Measurements from ENCODE around the gene NHSL2.

The NHSL2 gene

GRCh38 chrX:72108666-72109065, 198.0 kb downstream of the NHSL2 start:
- DNase-seq (ENCODE audit: low spot score): no peak

- DNase-seq (ENCODE audit: low spot score): no peak
Measured at GRCh38 chrX:72110051-72110875, 199.6 kb downstream of the NHSL2 start.

- no peak for DNase-seq (ENCODE audit: low spot score)
Measured at GRCh38 chrX:72110876-72111708, 200.4 kb downstream of the NHSL2 start.

GRCh38 chrX:72113461-72113860, 202.8 kb downstream of the NHSL2 start:
- no peak for DNase-seq (ENCODE audit: low spot score)

- no peak for DNase-seq (ENCODE audit: low spot score)
Measured at GRCh38 chrX:72114306-72114705, 203.7 kb downstream of the NHSL2 start.

GRCh38 chrX:72114807-72115206, 204.2 kb downstream of the NHSL2 start:
- no peak for DNase-seq (ENCODE audit: low spot score)

GRCh38 chrX:72115380-72115779, 204.7 kb downstream of the NHSL2 start:
- no peak for DNase-seq (ENCODE audit: low spot score)

GRCh38 chrX:72117636-72118210, 207.1 kb downstream of the NHSL2 start:
- DNase-seq (ENCODE audit: low spot score): no peak

GRCh38 chrX:72120837-72121236, 210.2 kb downstream of the NHSL2 start:
- DNase-seq (ENCODE audit: low spot score): no peak

GRCh38 chrX:72121383-72121782, 210.7 kb downstream of the NHSL2 start:
- no peak for DNase-seq (ENCODE audit: low spot score)

GRCh38 chrX:72122621-72123337, 212.1 kb downstream of the NHSL2 start:
- DNase-seq (ENCODE audit: low spot score): no peak

GRCh38 chrX:72123471-72124185, 213.0 kb downstream of the NHSL2 start:
- DNase-seq (ENCODE audit: low spot score): no peak

- DNase-seq (ENCODE audit: low spot score): no peak
Measured at GRCh38 chrX:72124540-72125201, 214.0 kb downstream of the NHSL2 start.

- DNase-seq (ENCODE audit: low spot score): no peak
Measured at GRCh38 chrX:72125331-72126047, 214.8 kb downstream of the NHSL2 start.

GRCh38 chrX:72126048-72126415, 215.4 kb downstream of the NHSL2 start:
- no peak for DNase-seq (ENCODE audit: low spot score)

- DNase-seq (ENCODE audit: low spot score): peak; percentile 78
Measured at GRCh38 chrX:72126539-72127140, 216.0 kb downstream of the NHSL2 start.

GRCh38 chrX:72127332-72127731, 216.7 kb downstream of the NHSL2 start:
- DNase-seq (ENCODE audit: low spot score): no peak

- no peak for DNase-seq (ENCODE audit: low spot score)
Measured at GRCh38 chrX:72128183-72128834, 217.7 kb downstream of the NHSL2 start.

- peak; percentile 32 for DNase-seq (ENCODE audit: low spot score)
Measured at GRCh38 chrX:72128881-72129280, 218.2 kb downstream of the NHSL2 start.

Measured in HuH-7.5 (cell line).